Stimulated activated CD4-positive, alpha-beta T cell treated with anti-CD3 and anti-CD28 coated beads, Interleukin-12 subunit alpha, Interleukin-12 subunit beta, amount 100 ng/mL, for 48 hours (primary cell): Measurements from ENCODE around the gene URAD.
"Not testable (repeated sequence)": the region's sequence is repeated elsewhere in the genome, so short reads cannot be mapped to it uniquely, and the experiment has no call there.

Experiments
- DNase-seq, 3 donors: peaks; one replicate each; pipeline ENCODE4 v3.0.0-alpha.2; 2020; ENCODE audit warnings: low read depth in 2 of 3, low spot score in 1 of 3

URAD gene

GRCh38 chr13:27970382-27971235 lies 17.9 kb downstream of the URAD start:
- no peak for DNase-seq

GRCh38 chr13:27969866-27970229 lies 18.6 kb downstream of the URAD start:
- DNase-seq, result no peak

GRCh38 chr13:27969082-27969865 lies 19.2 kb downstream of the URAD start, which contains the start of gene CDX2:
Gene CDX2, minus strand, starts transcription at chr13:27969315. Its CDS starts 309 bp downstream, at chr13:27969006.
- DNase-seq, result no peak

GRCh38 chr13:27968316-27969081 lies 20.0 kb downstream of the URAD start:
- DNase-seq, result no peak

- no peak for DNase-seq
Measured at GRCh38 chr13:27967736-27968315, 20.7 kb downstream of the URAD start.

- DNase-seq, result no peak
Measured at GRCh38 chr13:27967203-27967735, 21.2 kb downstream of the URAD start.

GRCh38 chr13:27966641-27967202 lies 21.8 kb downstream of the URAD start:
- no peak for DNase-seq

- no peak for DNase-seq
Measured at GRCh38 chr13:27965740-27966640, 22.5 kb downstream of the URAD start.

GRCh38 chr13:27965343-27965739 lies 23.2 kb downstream of the URAD start:
- no peak for DNase-seq

GRCh38 chr13:27964741-27965323 lies 23.7 kb downstream of the URAD start:
- DNase-seq, result no peak

GRCh38 chr13:27964206-27964605 lies 24.3 kb downstream of the URAD start:
- not testable (repeated sequence) for DNase-seq

- DNase-seq, result no peak
Measured at GRCh38 chr13:27963491-27963890, 25.0 kb downstream of the URAD start.

GRCh38 chr13:27962982-27963381 lies 25.5 kb downstream of the URAD start:
- DNase-seq, result no peak

GRCh38 chr13:27962128-27962841 lies 26.2 kb downstream of the URAD start:
- no peak for DNase-seq

GRCh38 chr13:27961227-27962085 lies 27.0 kb downstream of the URAD start:
- no peak for DNase-seq

GRCh38 chr13:27960362-27961226 lies 27.9 kb downstream of the URAD start:
- DNase-seq, result peak in 1 of 3 donors; percentile 27

GRCh38 chr13:27959976-27960361 lies 28.5 kb downstream of the URAD start:
- DNase-seq, result no peak
